Hematopoietic multipotent progenitor cell (in vitro differentiated cells): ENCODE data around the gene HAUS1. TPM values are rescaled to one million over a fixed set of nuclear protein-coding genes. Genes with fewer than 3 reads are reported as not detected.
"Not testable (repeated sequence)": the region's sequence is repeated elsewhere in the genome, so short reads cannot be mapped to it uniquely, and the experiment has no call there.

Experiments used
- DNase-seq, 3 donors: peaks; one replicate each; pipeline ENCODE4 v3.0.0-alpha.2; 2011 to 2015; ENCODE audit warnings: low read depth in 2 of 3, low spot score in 2 of 3
- total RNA-seq: library from RNA; depleted of rRNA; stranded (reverse); fragments of >200 nt; gene quantifications from one replicate; pipeline ENCODE4 v1.2.3, GENCODE V29; 2012

Gene HAUS1
- total RNA-seq, 1 donor, result 17.8 TPM

DNA sequence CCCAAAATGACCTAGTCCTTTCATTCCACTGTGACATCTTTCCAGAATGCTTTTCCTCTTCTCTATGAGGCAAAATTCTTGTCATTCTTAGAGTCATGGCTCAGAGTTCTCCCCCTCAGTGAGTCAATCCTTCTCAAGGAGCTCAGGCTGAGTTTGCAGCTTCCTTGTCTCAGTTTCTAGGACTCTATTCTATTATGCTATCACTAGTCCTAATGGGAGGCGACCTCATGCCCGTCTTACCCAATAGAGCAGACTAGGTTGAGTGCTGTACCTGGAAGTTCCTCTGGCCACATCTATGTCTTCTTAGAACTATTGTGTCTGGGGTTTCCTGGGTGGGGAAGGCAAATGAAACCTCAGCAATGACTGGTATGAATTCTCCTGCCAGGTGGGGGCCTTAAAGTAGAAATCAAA, 51.5 kb downstream of the HAUS1 start:
- no peak for DNase-seq

DNA sequence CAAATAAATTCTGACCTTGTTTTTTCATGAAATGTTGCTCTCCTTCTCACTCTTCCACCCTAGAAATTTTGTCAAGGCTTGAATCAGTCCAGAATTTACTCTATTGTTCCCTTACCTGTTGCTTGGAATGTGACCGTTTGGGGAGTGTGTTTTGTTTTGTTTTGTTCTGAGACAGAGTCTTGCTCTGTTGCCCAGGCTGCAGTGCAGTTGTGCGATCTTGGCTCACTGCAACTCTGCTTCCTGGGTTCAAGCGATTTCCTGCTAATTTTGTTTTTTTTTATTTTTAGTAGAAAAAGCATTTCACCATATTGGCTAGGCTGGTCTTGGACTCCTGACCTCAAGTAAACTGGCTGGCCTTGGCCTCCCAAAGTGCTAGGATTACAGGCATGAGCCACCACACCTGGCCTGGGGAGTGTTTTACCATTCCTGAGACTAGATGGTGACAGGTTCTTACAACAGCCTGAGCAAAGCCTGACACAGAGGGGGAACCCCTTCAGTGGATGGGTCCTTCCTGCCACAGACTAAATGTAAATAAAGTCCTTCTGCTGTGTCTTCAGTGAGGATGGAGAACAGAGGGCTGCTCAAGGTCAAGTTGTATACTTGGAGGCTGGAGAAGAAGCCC, 52.0 kb downstream of the HAUS1 start:
- DNase-seq, result no peak

DNA sequence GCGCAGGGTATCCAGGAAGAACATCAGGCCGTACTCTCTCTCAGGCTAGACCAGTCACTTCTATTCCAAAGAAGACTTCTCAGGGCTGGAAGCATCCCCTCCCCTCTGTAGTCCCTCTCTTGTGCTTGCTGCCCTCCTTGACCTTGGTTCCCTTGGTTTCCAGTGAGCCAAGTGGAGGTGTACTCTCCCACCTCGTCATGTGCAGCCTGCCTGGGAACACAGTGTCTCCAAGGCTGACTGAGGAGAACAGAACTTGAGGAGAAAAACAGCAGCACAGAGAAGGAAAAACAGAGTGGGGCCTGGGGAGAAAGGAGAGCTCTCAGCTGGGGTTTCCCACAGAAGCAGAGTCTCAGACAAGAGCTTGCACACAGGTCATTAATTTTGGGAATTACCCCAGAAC, 52.7 kb downstream of the HAUS1 start:
- DNase-seq, result no peak

DNA sequence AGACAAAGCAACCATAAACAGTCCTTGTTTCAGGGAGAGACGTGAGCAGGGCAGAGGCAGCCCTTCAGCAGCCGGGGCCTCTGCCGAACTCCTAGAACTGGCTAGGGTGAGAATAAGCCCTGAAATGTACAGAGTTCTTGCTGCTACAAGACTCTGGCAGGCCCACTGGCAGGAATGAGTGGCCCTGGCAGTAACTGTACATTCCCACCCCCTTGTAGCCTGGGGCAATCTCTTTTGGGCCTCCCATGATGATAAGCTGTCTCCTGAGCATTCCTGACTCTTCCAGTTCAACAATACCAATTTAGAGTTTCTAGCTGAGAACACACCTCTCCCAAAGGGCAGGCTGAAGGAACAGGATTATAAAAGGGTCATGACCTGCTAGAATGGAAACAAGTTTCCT, 54.3 kb downstream of the HAUS1 start:
- no peak for DNase-seq

DNA sequence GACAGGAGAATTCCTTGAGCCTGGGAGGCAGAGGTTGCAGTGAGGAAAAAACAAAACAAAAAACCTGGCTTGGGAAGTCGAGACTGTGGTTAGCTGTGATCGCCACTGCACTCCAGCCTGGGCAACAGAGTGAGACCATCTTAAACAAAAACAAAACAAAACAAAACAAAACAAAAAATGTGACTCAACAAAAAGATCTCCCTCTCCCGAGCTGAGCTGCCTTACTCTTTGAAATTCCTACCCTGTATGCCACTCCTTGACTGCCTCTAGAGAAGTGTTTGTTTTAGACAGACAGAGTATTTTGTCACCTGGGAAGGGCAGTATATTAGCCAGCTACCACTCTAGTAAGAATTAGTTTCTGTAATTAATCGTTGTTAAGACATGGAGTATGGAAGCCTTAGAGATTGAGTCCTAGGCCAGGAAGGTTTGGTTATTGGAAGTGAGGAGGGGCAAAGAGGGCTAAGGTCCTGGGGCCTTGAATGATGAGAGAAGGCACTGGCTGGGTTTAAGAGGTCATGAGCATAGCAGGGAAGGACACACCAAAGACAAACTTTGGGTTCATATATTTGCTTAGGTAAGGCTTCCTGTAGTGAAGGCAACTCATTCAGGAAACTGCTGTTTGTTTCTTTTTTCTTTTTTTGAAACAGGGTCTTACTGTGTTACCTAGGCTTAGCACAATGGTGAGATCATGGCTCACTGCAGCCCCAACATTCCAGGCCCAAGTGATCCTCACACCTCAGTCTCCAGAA, 56.0 kb downstream of the HAUS1 start:
- no peak for DNase-seq

DNA sequence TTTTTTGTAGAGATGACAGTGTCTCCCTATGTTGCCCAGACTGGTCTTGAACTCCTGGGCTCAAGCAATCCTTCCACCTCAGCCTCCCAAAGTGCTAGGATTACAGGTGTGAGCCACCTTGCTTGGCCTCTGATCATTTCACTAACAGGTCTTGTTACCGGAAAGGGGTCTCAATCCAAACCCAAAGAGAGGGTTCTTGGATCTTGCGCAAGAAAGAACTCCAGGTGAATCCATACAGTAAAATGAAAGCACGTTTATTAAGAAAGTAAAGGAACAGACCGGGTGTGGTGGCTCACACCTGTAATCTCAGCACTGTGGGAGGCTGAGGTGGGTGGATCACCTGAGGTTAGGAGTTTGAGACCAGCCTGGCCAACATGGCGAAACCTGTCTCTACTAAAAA, 56.7 kb downstream of the HAUS1 start:
- DNase-seq, result not testable (repeated sequence)

DNA sequence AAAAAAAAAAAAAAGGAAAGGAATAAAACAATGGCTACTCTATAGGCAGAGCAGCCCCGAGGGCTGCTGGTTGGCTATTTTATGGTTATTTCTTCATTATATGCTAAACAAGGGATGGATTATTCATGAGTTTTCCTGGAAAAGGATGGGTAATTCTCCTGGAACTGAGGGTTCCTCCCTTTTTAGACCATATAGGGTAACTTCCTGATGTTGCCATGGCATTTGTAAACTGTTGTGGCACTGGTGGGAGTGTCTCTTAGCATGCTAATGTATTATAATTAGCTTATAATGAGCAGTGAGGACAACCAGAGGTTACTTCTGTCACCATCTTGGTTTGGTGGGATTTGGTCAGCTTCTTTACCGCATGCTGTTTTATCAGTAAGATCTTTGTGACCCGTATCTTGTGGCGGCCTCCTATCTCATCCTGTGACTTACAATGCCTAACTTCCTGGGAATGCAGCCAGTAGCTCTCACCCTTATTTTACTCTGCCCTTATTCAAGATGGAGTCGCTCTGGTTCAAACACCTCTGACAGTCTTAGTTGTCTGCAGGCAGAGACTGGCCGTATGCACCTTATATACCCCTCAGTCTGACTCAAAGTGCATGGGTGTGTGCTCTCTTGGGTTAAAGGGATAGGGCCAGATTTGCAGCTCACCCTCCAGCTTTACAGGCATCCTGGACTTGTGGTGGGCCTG, 57.7 kb downstream of the HAUS1 start:
- no peak for DNase-seq

DNA sequence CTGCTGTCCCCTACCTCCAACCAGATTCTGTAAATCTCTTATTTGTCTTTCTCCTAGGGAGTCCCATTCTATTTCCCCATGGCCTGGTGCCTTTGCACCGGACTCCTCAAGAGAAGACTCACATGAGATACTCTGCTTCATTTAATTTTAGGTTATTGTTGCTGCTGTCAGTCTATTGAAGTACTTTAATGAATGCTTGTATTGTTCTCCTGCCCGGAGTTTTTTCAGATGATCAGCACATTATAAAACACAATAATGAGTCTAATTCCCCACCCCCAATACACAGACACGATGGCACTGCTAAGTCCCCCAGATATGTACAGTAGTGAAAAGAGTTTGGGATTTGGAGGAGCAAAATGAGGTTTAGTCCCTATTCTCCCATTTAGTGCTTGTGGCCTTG, 58.9 kb downstream of the HAUS1 start:
- no peak for DNase-seq

DNA sequence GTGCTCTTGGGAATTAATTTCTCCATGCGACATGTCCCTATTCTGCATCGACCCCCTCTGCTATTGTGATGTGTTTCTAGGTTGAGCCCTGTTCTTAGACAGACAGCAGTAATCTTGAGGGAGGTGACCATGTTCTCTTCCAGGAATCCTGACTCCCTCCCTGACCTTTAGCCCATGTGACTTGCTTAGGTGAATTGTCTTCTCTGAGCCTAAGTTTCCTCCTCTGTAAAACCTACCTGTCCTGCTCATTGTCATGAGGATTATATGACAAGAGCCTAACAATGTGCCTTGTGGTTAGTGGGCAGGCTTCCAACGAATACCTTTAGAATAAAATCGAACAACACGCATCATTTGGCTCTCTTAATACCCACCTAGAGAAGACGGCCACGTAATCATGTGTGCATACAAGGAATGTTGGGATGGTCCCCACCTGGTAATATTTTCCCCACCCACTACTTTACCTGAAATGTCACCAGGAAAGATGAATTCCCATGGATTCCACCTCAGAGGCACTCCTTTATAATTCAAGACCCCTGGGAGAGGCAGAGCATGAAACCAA, 59.8 kb downstream of the HAUS1 start:
- DNase-seq, result no peak

DNA sequence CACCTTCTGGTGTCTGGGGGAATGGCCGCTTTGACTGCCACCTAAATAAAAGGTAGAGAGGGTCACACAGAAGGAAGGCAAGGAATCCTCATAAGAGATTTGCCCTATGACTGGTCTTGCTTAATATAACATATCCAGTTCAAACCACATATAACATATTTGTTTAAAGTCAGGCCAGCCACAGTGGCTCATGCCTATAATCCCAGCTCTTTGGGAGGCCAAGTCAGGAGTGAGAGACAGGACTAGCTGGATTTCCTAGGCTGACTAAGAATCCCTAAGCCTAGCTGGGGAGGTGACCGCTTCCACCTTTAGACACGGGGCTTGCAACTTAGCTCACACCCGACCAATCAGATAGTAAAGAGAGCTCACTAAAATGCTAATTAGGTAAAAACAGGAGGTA, 60.3 kb downstream of the HAUS1 start:
- not testable (repeated sequence) for DNase-seq

DNA sequence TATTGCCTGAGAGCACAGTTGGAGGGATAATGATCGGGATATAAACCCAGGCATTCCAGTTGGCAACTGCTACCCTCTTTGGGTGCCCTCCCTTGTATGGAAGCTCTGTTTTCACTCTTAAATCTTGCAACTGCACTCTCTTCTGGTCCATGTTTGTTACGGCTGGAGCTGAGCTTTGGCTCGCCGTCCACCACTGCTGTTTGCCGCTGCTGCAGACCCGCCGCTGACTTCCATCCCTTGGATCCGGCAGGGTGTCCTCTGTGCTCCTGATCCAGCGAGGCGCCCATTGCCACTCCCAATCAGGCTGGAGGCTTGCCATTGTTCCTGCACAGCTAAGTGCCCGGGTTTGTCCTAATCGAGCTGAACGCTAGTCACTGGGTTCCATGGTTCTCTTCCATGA, 60.7 kb downstream of the HAUS1 start:
- no peak for DNase-seq

DNA sequence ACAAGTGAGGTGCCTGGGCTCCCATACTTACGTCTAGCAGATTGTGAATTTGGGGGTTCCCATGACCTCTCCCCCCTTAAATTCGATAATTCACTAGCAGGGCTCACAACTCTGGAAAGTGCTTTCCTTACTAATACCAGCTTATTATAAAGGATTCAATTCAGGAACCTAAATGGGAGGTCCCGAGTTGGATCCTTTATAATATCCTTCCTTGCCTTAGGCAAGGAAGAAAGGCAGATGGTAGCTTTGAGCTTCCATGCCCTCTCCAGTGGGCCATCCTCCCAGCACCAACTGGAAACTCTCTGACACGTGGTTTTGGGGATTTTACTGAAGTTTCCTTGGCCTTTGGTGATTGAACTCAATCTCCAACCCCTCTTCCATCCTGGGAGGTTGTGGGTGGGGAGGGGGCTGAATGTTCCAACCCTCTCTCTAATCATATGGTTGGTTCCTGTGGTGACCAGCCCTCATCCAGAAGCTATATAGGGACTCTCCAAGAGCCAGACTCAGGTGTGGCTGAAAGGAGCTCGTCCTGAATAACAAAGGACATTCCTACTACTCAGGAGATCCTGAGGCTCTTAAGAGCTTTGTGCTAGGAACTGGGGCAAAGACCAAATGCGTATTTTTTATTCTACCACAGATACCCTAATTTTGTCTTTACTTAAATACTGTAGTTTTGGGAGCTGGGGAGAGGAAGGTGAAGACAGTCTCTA, 62.2 kb downstream of the HAUS1 start:
- DNase-seq, result no peak

DNA sequence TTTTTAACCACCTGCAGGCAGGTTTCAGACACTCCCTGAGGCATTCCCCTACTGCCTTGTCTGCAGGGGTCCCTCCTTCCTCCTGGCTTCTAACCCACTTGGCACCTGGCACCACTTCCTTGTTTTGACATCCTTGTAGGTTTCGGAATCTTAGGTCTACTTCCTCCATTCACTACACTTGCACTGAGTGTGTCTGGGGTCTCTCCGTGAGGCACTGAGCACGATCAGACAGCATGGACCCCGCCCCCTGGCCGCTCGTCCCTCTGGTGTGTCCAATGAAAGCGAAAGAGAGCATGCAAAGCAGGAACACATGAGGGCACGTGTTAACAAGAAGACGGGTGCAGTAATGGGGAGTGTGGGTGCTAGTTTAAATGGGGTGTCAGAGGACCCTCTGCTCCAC, 63.8 kb downstream of the HAUS1 start:
- DNase-seq, result peak in 2 of 3 donors; percentile 79 to 90

DNA sequence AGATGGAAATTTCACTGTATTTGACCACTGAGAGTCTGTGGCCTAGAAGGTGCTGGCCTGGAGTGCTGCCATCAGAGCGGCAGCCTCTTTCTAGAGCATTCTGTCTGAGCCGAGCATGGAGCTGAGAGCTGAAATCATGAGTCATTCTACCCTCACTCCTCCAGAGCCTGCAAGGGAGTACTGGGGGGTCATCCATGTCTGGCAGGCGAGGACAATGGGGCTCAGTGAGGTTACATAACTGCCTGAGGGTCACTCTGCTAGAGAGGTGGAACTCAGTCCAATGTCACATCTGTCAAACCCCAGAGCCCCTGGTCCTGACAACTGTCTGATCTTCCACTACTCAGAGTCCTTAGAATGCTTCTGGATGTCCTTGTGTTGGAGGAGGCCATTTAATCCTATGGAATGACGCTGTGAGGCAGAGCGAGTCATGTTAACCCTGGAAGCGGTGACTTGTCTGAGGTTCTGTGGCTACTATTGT, 65.3 kb downstream of the HAUS1 start:
- no peak for DNase-seq

DNA sequence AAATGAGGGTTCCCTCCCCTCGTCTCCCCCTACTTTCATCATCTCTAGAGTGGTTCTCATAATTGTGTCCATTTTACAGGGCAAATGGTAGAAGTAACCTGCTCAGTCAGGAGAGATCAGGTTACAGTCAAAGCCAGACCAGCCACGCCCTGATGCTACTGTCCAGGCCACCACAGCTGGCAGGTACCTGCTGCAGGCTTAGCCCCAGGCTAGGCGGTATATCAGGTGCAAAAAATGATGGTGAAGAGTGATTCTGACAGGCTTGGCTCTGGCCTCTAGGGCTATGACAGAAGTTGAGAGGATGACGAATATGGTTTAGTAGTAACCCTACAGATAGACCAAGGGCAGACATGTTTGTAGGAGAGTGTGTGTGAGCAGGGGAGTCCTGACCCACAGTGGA, 67.1 kb downstream of the HAUS1 start:
- no peak for DNase-seq

DNA sequence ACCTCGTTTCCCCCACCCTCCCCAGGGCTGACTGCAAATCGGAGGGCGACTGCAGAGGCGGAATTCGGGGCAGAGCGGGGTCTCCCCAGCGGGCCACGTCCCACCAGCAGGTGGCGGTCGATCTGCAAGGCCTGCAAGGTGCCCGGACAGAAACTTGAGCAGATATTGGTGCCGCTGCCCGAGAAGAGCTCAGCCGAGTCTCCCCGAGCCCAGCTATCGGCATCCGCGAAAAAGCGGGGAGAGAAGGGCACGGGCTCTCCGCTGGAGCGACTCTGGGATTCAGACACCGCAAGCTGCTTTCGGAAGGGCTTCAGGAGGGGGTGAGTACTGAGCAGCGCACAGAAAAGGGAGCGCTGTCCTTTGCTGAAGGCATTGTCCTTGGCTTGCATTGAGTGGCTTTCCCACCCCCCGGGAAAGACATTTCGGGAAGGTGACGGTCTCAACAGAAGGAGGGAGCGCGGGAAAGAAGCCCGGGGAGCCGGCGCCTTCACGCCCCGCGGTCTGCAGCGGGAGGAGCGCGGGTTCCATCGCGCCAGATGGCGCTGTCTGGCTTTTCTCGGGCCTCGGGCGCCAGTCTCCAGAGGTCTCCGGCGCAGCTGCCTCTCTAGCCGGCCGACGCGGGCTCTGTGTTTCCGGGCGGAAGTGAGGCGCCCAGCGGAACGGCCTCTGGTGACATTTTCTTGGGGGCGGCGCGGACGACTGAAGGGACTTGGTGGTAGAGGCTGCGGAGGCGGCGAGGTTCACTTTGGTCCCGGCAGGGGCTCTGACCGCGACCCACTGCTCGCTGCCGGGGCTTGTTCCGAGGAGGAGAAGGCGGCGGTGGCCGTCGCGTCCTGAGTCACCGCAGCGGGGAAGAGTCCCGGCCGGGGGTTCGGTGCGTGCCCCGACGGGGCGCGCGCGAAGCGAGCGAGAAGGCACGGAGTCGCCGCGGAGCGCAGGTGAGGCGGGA, 69.5 kb downstream of the HAUS1 start:
- peak; percentile 78 to 98 (median 96) for DNase-seq

DNA sequence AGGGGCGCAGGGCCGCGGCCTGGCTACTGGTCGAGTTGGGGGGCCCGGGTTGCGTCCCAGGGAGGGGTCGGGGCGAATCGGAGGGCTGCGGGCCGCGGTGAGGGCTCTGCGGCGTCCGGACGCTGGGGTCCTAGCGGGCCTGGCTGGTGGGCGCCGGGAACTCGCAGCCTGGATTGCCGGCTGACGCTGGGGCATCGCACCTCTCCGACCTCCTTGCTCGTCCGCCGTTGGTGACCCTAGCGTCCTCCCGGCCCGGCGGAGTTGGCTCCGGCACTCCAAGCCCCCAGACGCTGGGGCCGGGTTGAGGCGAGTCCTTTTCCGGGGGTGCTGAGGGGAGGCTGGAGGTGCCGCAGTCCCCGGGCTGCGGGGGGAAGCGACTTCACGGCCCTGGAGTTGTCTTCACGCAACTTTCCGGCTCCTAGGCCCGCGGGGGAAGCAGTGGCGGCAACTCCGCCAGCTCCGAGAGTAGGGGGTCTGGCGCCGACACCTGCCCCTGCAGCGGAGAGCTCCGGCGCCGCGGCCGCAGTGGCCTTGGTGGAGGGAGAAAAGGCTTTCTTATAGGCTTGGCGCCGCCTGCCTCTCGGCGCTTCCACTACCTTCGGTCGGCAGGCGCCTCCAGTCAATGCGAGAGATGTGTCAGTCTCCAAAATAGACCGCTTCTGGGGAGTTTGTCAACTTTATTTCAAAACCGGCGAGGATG, 70.3 kb downstream of the HAUS1 start:
- peak in 2 of 3 donors; percentile 26 to 40 for DNase-seq

DNA sequence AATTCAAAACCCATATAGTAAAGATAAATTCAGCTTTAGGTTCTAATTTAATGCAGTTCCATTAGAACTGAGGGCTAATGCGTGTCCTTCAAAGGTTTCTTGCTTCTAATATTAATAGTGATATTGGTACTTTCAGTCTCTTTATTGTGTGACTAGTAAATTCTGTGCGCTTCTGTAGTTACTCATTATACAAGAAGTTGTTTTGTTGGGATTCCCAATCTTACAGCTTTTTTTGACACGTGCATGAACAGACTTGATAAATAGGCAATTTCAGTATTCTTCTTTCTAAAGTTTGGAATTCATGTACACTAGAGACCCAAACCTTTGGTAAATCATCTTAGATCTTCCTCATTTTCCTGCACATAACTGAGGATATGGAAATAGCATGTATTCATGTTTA, 71.8 kb downstream of the HAUS1 start:
- no peak for DNase-seq
